HG03139 (cell line): ENCODE data around the gene ENOX1.

Source experiments
- ATAC-seq: cut with Tn5 transposase; IDR thresholded peaks from one replicate; pipeline ENCODE4 v1.9.1; 2021; ENCODE audit not compliant: unreplicated experiment

The ENOX1 gene

DNA sequence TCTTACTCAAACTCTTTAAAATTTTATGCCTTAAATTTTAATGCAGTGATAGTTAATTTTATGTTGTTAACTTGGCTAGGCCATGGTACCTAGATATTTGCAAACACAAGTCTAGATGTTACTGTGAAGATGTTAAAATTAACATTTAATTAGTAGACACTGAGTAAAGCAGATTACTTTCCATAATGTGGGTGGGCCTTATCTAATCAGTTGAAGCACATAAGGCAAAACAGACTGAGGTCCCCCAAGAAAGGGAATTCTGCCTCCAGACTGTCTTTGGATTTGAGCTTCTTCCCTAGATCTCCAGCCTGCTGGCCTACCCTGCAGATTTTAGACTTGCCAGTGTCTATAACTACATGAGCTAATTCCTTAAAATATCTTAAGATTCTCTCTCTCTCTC, 294.0 kb downstream of the ENOX1 start:
- no peak for ATAC-seq

- no peak for ATAC-seq
Observed at GRCh38 chr13:43492311-43492710, 294.5 kb downstream of the ENOX1 start.

- ATAC-seq = no peak
Observed at GRCh38 chr13:43489233-43489632, 297.5 kb downstream of the ENOX1 start.

GRCh38 chr13:43487885-43488284, 298.9 kb downstream of the ENOX1 start:
- no peak for ATAC-seq

- ATAC-seq = no peak
Observed at GRCh38 chr13:43487461-43487860, 299.3 kb downstream of the ENOX1 start.

DNA sequence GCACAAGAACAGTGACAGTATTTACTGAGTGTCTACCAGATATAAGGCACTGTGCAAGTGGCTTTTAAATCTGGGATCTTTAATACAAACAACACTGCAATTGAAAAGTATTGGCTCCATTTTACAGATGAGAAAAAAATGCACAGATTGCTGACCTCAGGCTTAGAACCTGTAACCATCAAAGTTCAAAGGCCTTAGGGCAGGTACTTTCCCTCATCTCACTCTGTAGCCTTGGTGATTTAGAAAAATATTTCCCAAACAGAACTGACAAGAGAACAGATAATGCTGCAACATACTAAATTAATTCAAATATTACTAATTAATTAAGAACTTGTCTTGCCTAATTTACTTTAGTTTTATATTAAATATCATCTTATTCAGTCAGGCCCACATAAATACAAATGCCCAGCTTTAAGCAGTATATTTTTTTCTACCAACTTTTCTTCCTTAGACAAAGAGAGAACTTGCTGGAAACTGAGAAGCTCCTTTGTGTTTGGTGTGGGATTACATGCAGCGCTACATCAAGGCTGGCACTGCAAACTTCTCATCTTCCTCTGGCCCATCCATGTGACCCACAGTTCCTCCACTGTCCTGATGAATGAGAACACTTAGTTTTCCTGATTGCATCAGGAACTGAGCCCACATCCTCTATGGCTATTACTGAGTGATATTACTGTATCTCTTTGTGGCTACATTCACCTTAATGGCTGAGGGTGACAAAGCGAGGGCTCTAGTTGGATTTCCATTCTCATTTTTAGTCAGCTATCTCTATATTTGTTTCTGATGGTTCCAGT, 302.1 kb downstream of the ENOX1 start:
- no peak for ATAC-seq

DNA sequence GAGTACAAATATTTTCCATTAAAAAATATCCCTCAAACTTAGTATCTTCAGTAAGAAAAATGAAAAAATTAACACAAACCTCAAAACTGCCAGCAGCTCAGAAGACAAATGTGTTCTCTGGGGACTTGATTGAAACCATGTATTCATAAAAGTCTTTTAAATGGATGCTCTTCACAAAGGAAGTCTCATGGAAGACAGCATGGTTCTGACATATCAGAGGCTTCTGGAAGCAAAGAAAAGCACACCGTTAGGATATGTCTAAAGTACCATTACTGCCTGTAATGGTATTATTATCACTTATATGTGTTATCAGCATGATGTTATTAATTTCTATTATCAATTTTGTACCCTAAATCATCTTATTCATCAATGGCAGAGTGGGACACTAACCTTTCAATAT, 302.8 kb downstream of the ENOX1 start:
- no peak for ATAC-seq

DNA sequence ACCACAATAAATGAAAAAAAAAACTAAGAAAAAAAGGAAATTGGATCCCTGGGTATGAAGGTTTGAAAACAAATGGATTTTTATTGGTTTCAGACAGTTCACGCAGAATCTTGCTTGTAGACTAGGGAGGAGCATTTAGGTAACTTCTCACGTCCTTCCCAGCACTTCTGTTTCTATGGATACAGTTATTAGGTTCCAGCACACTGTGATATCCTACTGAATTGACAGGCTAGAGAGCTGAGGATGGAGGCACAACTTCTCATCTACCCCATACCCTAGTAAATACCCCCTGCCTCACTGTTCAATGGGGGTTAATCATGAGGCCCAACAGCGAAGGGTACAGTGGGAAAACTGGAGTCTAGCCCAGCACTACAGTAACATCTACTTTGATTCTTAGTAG, 304.1 kb downstream of the ENOX1 start:
- no peak for ATAC-seq

DNA sequence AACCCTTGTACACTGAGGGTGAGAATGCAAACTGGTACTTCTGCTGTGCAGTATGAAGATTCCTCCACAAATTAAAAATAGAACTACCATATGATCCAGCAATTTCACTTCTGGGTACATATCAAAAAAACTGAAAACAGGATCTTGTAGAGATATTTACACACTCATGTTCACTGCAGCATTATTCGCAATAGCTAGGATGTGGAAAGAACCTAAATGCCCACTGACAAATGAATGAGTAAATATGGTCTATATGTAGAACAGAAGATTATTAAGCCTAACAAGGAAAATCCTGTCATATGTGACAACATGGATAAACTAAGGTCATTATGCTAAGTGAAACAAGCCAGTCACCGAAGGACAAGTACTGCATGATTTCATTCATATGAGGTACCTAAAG, 304.7 kb downstream of the ENOX1 start:
- ATAC-seq = no peak

DNA sequence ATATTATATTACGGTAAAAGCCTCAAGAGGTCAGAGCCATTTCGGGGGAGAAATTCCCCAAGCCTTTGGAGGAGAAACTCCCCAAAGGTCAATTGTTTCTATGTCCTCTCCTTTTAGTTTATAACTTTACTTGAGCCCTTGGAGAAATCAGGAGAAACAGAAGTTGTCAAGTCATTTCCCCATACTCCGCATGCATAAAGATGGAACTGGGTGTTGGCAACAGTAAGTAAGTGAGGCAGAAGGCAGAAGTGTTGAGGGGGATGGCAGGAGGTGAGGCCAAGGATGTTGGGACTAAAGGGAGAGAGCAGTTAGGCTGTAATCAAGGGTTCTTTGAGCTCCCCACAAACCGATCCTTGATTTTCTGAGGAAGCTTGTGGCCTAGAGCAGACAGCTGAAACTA, 307.9 kb downstream of the ENOX1 start:
- no peak for ATAC-seq

DNA sequence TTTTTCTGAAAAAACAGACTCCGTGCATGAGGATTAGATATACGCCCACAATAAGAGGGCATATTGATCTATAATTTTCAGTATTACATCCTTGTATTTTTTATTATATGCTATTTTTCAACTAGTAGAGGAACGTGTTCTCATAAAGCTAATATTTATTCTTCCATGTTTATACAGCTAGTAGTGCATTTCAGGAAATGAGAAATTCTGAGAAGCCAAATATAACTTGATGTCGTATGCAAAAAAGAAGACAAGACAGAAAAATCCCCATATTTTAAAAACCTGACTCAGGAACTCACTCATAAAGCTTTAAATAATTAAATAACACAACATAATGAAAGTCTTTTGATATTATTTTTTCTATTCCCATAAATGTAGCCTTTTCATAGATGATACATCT, 308.6 kb downstream of the ENOX1 start:
- ATAC-seq = no peak

GRCh38 chr13:43475140-43475539, 311.6 kb downstream of the ENOX1 start:
- ATAC-seq = no peak

DNA sequence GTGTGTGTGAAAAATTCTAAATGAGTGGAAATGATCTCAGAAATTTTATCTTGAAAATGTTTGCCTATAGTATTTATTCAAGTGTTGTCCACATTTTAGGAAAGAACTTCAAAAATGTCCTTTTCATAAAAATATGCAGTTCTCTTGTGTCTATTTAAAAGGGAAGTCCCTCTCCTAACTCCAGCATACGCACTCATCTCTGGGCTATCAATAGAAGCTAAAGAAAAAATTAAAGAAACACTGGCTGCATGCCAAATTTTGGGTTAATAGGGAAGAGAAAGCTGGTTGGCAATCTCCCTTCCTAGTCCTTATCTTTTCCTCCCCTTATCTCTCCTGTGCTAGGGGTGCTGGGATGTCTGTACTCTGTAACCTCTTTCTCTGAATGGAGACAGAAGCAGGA, 313.3 kb downstream of the ENOX1 start:
- no peak for ATAC-seq

DNA sequence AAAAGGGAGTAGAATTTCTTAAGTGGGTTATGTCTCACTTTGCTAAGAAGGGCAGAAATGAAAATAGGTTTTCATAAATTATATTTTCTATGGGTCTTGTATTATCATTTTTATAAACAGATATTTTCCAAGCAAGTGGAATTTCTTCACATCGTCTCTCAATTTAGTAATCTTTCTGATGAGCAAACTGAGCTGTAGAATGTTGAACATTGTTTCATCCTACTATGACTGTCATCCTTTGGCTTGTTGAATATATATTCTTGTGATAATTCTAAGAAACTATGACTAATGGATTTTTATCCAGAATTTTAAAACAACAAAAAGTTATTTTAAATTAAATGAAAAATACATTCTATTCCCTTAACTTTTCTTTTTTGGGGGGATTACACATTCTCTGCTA, 313.8 kb downstream of the ENOX1 start:
- no peak for ATAC-seq

DNA sequence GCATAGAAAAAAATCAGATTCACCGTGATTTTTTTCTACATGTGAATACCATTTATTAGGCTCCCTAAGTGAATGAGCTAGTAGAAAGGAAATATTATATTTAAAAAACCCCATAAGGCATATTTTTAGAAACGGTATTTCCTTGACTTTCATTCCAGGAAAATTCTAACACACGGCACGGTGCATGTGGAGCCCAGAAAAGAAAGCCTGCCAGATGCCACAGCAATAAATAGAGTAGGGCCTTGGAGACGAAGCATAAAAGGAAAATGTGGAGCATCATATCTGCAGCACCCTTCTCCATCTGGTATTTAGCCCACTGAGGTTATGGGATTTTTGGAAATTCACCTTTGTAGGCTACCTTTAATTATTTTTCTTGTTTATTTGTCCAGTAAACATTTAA, 314.4 kb downstream of the ENOX1 start:
- ATAC-seq = no peak

DNA sequence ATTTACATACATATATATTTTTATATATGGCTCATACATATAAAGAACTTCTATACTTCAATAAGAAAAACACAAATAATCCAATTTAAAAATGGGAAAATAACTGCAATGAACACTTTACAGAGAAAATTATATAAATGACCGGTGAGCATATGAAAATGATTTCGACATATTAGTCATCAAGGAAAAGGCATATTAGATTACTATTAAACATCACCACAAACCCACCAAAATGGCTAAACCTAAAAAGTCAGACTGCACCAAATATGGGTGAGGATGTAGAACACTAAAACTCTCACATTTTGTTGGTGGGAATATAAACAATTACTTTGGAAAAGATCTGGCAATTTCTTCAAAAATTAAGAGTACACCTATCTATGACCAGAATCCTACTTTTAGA, 316.2 kb downstream of the ENOX1 start:
- no peak for ATAC-seq

DNA sequence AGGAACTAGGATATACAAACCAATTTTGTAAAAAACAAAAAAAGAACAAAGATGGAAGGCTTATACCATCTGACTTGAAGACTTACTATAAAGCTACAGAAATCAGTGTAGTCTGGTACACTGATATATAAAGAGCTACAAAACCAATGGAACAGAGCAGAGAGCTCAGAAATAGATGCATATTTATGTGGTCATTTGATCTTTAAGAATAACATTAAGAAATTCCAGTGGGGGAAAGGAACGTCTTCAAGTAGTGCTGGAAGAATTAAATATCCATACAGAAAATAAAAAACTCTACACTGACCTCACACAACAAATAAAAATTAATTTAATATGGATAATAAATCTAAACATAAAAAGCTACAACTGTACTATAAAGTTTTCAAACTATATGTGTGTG, 317.0 kb downstream of the ENOX1 start:
- no peak for ATAC-seq

DNA sequence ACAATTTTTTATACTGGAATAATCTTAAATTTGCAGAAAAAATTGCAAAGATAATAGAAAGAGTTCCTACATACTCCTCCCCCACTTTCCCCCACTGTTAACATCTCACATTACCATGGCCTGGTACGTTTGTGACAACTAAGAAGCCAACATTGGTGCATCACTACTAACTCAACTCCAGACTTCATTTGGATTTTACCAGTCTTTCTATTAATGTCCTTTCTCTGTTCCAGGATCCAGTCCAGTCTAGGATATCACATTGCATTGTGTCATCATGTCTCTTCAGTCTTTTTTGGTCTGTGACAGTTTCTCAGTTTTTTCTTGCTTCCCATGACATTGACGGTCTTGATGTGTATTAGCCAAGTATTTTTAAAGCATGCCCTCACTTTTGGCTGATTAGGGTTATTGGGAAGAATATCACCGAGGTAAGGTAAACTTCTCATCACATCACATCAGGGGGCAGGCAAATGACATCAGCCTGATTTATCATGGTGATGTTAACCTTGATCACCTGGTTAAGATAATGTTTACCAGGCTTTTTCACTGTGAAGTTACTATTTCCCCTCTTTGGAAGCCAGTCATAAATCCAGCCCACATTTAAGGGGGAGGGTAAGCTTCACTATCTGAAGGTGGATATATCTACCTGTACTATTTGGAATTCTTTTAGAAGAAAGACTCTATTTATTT, 322.1 kb downstream of the ENOX1 start:
- no peak for ATAC-seq

- no peak for ATAC-seq
Observed at GRCh38 chr13:43448605-43449336, 338.0 kb downstream of the ENOX1 start.

DNA sequence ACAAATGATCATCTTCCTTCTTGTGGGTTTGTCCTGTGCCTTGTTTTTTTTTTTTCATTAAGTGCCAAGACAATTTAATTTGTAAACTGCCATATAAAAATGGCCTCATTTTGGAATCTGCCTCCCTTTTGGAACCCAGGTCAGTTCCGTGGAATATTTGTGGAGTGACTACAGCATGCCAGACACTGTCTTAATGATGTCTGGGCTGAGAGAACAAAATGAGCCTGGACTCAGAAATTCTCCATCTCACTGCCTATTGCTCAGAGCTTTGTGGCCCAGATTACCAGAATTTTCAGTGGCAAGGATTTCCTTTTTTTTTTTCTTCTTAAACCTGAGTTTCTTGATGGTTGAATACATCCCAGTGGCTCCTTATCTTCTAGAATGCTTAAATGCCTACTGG, 340.6 kb downstream of the ENOX1 start:
- no peak for ATAC-seq

DNA sequence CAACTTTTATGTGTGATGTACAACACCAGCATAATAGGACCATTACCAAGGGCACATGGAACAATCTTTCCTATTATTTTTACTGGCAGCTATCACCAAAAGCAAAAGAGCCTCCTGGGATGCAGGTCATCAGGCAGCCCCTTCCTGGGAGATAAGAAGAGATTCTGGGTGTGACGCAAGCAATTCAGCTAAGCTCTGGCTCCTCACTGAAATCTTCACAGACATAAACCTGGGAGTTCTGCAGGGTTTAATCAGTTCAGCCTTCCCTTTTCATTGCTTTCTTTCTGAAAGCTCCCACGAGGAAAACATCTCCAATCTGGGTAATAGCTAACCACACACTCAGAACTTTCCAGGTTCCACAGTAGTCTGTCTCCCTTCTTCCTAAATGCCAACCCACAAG, 341.1 kb downstream of the ENOX1 start:
- ATAC-seq = no peak

GRCh38 chr13:43444081-43444480, 342.7 kb downstream of the ENOX1 start:
- no peak for ATAC-seq
